ENCODE measurements around the gene TRAK1.

The TRAK1 gene

DNA sequence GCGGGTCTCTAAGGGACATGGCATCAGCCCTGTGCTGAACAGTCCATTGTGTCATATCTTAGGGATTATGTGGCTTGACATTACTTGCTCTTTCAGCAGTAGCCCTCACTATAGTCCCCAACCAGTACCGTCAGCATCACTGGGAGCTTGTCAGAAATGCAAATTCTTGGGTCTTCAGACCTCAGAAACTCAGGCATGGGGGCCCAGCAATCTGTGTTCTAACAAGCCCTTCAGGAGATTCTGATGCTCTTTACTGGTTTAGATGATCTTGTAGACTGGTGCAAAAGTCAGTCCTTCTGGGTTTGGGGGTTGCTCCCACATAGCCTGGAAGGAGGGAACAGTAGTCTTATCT, 39.0 kb upstream of the TRAK1 start:
- DNase-seq: no peak
- Histone ChIP-seq H3F3A (ENCODE audit: insufficient read depth, low read length) (0 out of 2 replicates have a peak, but pooled peaks cover 3% of the 10 kb centered on the region), H3K27me3 (replicated peaks; ENCODE audit: insufficient read depth, low read length) (no peaks in the 10 kb centered on the region), H3K9ac (ENCODE audit: low read length) (no peak overlapping the region), H3K9me2 (replicated peaks; ENCODE audit: insufficient read depth, low read length) (no peaks in the 10 kb centered on the region), H3K9me3 (replicated peaks; ENCODE audit: insufficient read depth, low read length) (no peaks in the 10 kb centered on the region), H3K4me3 (ENCODE audit: low read length) (no peak overlapping the region), H3K27ac (ENCODE audit: low read length) (no peak overlapping the region), H3K4me1 (ENCODE audit: low read length) (0 out of 2 replicates have a peak, but pooled peaks cover 3% of the 10 kb centered on the region), H3K79me2 (ENCODE audit: low read length) (peaks cover 90% of the 10 kb centered on the region), H3K36me3 (replicated peaks; ENCODE audit: insufficient read depth, low read length) (no peaks in the 10 kb centered on the region), H2AFZ (ENCODE audit: low read length) (no peak overlapping the region), H4K20me1 (ENCODE audit: insufficient read depth, low read length) (peaks cover 3% of the 10 kb centered on the region; the same call in 1 of the 2 replicates), H3K4me2 (ENCODE audit: low read depth, low read length) (no peak overlapping the region)
- TF ChIP-seq EZH2 (optimal IDR thresholded peaks at IDR 0.05; ENCODE audit: low read depth, low read length): no peak
- TF ChIP-seq EZH2phosphoT487 (IDR thresholded peaks at IDR 0.05; ENCODE audit: low read length): no peak
- TF ChIP-seq, protein P1, sequence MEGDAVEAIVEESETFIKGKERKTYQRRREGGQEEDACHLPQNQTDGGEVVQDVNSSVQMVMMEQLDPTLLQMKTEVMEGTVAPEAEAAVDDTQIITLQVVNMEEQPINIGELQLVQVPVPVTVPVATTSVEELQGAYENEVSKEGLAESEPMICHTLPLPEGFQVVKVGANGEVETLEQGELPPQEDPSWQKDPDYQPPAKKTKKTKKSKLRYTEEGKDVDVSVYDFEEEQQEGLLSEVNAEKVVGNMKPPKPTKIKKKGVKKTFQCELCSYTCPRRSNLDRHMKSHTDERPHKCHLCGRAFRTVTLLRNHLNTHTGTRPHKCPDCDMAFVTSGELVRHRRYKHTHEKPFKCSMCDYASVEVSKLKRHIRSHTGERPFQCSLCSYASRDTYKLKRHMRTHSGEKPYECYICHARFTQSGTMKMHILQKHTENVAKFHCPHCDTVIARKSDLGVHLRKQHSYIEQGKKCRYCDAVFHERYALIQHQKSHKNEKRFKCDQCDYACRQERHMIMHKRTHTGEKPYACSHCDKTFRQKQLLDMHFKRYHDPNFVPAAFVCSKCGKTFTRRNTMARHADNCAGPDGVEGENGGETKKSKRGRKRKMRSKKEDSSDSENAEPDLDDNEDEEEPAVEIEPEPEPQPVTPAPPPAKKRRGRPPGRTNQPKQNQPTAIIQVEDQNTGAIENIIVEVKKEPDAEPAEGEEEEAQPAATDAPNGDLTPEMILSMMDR (IDR thresholded peaks at IDR 0.05; ENCODE audit: low read length): no peak

GRCh38 chr3:42052484-42053351, 38.4 kb upstream of the TRAK1 start:
- Histone ChIP-seq H2AFZ (ENCODE audit: low read length) (no peak overlapping the region), H3K4me2 (ENCODE audit: low read depth, low read length) (no peak overlapping the region), H3K27ac (ENCODE audit: low read length) (no peak overlapping the region), H3K27me3 (replicated peaks; ENCODE audit: insufficient read depth, low read length) (no peaks in the 10 kb centered on the region), H4K20me1 (ENCODE audit: insufficient read depth, low read length) (peaks cover 3% of the 10 kb centered on the region; the same call in 1 of the 2 replicates), H3K4me1 (ENCODE audit: low read length) (0 out of 2 replicates have a peak, but pooled peaks cover 5% of the 10 kb centered on the region), H3K36me3 (replicated peaks; ENCODE audit: insufficient read depth, low read length) (no peaks in the 10 kb centered on the region), H3K79me2 (ENCODE audit: low read length) (peaks cover 90% of the 10 kb centered on the region), H3K9ac (ENCODE audit: low read length) (no peak overlapping the region), H3F3A (ENCODE audit: insufficient read depth, low read length) (0 out of 2 replicates have a peak, but pooled peaks cover 3% of the 10 kb centered on the region), H3K4me3 (ENCODE audit: low read length) (no peak overlapping the region), H3K9me2 (replicated peaks; ENCODE audit: insufficient read depth, low read length) (no peaks in the 10 kb centered on the region), H3K9me3 (replicated peaks; ENCODE audit: insufficient read depth, low read length) (no peaks in the 10 kb centered on the region)
- no peak for DNase-seq
- TF ChIP-seq EZH2 (optimal IDR thresholded peaks at IDR 0.05; ENCODE audit: low read depth, low read length): no peak
- no peak for TF ChIP-seq EZH2phosphoT487 (IDR thresholded peaks at IDR 0.05; ENCODE audit: low read length)
- TF ChIP-seq, protein P1 (IDR thresholded peaks at IDR 0.05; ENCODE audit: low read length): no peak

GRCh38 chr3:42053476-42053875, 37.7 kb upstream of the TRAK1 start:
- TF ChIP-seq EZH2 (optimal IDR thresholded peaks at IDR 0.05; ENCODE audit: low read depth, low read length) (no peak), EZH2phosphoT487 (IDR thresholded peaks at IDR 0.05; ENCODE audit: low read length) (no peak)
- TF ChIP-seq, protein P1 (IDR thresholded peaks at IDR 0.05; ENCODE audit: low read length): no peak
- no peaks in the 10 kb centered on the region for H3F3A ChIP-seq (ENCODE audit: insufficient read depth, low read length)
- no peak overlapping the region for H3K27ac ChIP-seq (ENCODE audit: low read length)
- H3K36me3 ChIP-seq (replicated peaks; ENCODE audit: insufficient read depth, low read length): no peaks in the 10 kb centered on the region
- no peak overlapping the region for H3K9ac ChIP-seq (ENCODE audit: low read length)
- H3K4me3 ChIP-seq (ENCODE audit: low read length): no peak overlapping the region
- DNase-seq: no peak
- H3K4me2 ChIP-seq (ENCODE audit: low read depth, low read length): no peak overlapping the region
- H3K9me2 ChIP-seq (replicated peaks; ENCODE audit: insufficient read depth, low read length): no peaks in the 10 kb centered on the region
- no peaks in the 10 kb centered on the region for H3K9me3 ChIP-seq (replicated peaks; ENCODE audit: insufficient read depth, low read length)
- no peaks in the 10 kb centered on the region for H3K27me3 ChIP-seq (replicated peaks; ENCODE audit: insufficient read depth, low read length)
- peaks cover 88% of the 10 kb centered on the region for H3K79me2 ChIP-seq (ENCODE audit: low read length)
- peaks cover 3% of the 10 kb centered on the region; the same call in 1 of the 2 replicates for H4K20me1 ChIP-seq (ENCODE audit: insufficient read depth, low read length)
- H3K4me1 ChIP-seq (ENCODE audit: low read length): 0 out of 2 replicates have a peak, but pooled peaks cover 5% of the 10 kb centered on the region
- H2AFZ ChIP-seq (ENCODE audit: low read length): no peak overlapping the region

All from MM.1S (cell line).